COLO829 (cell line): Measurements from ENCODE around the gene TREM1.

Experiments
- DNase-seq: peaks from one replicate; pipeline ENCODE4 v3.0.0; 2012; ENCODE audit warnings: low spot score

TREM1 gene

DNA sequence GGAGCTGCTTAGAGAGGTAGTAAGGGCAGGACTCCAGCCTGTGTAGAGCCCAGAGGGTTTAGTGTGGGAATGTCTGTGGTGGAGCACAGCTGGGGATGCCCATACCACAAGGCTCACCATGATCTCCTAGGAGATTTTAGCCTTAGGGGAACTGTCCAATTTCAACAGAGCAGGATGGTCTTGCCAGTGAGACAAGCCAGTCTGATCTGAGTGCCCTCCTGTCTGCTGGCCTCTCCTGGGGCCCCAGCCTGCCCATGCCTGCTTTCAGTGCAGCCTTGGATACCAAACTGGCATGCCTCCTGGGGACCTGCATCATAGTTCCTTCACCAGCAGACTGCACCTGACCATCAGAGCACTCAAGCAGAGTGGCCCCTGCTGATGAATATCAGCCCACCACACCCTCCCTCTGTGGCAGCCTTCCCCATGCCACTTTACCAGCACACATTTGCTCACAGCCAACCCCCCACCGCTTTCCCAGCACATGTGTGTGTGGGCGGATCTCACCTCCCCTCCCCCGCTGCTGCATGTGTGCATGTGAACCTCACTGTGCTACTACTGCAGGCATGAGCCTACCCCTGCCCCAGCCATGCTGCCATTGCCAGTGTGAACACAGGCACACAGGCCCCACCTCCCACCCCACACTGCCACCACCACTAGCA is 7.9 kb upstream of the TREM1 start:
- DNase-seq, result no peak

DNA sequence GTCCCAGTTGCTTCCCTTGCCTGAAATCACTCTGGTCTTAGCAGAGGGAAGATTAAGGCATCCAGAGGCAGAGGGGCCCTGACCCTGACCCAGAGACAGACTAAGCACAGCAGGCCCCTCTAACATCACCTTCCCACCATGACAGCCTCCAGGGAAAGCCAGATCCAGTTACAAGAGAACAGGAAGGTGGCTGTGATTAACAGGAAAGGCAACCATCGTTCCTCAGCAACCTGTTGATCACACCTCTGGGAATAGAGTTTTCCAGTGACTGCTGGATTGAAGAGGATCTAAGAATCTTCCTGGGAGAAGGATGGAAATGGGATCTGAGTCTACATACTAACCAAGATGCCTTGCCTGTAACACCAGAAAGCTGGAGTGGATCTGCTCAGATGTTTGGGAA is 5.2 kb upstream of the TREM1 start:
- DNase-seq, result no peak

DNA sequence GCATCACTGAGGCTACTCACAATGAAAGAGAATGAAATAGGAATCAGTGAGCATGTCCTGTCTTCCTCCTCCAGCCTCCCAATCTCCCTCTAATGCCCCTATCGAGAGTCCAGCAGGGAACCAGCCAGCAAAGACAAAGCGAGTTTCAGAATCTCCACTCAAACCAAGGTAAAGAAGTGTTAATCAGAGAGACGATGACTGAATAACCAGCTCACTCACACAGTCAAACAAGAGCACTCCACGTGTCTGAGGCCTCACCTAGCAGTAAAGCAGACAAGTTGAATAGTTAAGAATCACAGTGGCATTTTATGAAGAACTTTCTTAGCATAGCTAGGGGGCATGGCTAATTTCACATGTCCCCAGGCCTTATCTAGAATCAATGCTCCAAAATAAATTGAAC is 3.3 kb upstream of the TREM1 start:
- DNase-seq, result no peak

DNA sequence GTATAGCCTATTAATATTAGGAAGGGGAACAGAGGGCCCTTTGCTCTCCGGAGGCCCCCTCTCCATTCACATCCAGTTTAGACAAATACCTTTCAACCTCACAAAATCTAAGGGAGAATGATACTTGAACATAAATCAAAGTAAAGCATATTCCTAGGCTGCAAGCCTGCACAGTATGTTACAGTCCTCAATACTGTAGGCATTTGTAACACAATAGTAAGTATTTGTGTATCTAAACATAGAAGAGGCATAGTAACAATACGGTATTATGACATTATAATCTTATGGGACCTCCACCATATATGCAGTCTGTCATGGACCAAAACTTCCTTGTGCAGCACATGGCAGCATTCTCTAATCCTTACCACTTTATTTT is 2.3 kb upstream of the TREM1 start:
- no peak for DNase-seq

DNA sequence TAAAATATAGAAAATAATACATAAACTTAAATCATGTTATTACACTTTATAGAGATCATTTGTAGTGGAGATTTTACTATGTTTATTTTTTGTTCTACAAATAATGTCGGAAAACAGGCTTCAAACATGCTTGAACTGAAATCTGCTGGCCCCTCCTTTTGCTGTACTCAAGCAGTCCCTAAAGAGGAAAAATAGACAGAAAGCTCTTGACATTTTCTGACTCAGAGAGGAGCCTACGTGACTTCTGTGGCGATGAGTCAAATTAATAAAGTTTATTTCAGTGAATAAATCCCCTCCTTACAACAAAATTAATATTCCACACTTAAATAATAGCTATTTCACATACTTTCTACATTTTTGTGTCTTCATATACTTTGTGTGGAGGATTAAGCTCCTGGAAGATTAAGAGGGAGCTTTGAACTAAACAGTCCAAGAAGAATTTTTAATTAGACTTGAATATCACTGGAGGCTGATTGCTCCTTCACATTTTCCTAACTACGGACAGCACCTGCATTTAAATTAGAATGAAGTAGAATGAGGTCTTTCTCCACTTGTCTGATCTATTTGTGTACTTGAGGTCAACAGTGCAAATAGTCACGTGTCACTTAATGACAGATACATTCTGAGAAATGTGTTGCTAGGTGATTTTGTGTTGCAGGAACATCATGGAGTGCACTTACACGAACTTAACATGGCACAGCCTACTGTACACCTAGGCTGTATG is 1.7 kb upstream of the TREM1 start:
- DNase-seq, result peak; percentile 40

DNA sequence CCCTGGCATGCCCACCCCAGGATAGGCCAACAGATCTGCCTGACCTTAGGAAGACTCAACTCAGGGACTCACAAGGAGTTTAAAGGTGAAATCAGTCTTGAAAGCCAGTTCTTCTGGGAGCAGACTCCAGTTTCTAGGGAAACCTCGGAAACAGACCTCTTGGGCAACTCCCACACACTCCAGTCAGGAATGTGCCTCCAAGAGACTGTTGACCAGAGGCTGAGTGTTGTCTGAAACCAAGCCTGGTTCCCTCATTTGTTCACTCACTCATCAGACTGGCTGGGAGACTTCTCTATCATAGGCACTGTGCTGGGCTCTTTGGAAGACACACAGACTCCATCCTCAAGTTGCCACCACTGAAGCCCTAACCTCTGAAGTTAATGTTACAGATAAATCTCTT is 1.8 kb downstream of the TREM1 start:
- DNase-seq, result no peak

DNA sequence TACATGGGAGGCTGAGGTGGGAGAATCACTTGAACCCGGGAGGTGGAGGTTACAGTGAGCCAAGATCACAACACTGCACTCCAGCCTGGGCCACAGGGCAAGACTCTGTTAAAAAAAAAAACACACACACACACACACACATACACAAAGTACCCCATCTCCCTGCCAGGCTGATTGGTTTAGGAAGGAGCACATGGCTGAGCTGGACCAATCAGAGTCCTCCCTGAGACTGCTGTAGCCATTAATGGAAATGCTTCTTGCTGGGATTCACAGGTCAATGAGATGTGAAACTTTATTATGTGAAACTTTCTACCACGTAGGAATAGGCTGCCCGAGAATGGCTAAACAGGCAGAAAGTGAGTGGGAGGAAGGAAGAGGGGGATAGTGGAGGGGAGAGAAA is 2.9 kb downstream of the TREM1 start:
- no peak for DNase-seq

DNA sequence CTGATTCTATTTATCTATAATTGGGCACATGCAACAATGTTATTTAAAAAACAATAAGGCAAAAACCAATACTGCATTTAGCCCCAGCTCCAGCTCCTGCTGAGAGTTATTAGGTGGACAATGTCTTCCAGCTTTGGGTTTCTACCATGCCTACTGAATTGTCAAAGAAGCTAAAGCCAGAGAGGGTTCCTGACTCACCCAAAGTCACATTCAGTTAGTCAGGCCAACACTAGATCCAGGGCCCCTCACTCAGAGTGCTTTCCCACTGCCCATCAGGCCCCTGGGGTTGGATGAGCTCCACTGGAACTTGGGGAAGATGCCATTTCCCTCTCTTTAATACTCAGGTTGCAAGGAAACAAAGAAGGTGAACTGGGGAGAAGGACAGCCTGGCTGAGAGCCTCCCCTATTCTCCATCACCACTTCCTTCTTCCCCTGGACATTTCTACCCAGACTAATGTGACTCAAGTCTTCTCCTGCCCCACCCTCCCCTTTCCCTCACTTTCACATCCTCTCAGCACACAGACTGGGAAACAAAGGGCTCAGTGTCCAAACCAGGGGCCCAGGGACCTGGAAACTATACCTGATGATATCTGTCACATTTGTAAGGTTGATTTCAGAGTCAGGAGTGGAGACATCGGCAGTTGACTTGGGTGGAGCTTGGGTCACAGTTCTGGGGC is 6.0 kb downstream of the TREM1 start:
- DNase-seq, result peak; percentile 1

DNA sequence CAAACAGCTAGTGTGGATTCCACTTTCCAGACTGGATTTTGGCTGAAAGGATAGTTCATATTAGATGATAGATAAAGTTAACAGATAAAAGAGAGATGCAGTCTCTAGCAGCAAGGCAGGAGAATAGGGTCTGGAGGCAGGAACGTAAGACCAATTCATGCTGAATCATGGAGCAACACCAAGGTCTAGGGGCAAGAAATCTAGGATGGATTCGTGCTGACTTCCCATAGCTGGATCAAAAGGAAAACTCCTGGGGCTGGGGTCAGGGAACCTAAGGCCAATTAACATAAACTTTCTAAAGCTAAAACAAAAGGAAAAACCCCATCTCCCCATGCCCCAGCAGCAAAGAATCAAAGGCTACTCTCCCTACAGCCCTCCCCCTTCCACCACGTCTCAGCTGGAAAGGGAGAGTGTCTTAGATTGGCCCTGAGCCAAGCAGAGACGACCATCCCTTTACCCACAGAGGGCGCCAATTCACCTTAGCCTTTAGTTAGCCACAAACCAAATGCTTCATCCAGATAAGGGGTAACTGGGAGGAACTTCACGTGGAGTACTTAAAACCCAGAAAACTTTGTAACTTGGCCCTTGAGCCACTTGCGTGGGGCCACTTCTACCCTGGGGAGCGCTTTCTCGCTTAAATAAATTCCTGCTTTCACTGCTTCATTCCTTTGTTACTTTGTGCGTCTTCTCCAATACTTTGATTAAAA is 7.6 kb downstream of the TREM1 start:
- peak; percentile 60 for DNase-seq

DNA sequence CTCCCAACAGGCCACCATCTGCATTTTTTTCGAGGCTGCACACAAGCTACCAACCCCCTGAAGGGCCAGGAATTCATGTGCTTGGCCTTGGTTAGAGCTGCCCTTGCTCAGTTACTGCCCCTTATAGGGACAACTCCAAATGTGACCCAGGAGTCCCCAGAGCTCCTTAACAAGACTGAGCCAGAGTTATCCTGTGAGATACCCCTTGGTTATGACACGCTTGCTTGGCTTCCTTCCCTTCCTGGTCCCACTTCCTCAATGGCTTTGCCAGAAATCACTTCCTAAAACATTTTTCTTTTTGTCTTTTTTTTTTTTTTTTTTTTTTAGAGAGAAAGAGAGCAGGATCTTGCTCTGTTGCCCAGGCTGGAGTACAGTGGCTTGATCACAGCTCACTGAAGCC is 8.9 kb downstream of the TREM1 start:
- DNase-seq, result peak; percentile 0

DNA sequence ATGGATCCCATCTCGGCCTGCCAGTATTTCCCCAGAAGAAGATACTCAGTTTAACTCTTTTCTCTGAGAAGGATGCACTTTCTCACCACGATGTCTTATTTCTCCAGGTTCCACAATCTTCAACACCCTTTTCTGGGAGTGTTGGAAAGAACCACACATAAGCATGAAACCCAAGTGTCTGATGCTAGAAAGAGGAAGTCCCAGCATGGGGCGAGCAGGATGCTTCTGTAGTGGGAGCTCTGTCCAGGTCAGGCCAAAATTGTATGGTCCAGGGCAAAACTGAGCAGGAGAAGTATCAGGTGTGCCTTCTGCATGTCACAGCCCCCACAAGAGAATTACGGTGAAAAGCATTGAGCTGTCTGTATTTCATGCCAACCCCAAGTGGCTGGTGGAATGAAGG is 11.0 kb downstream of the TREM1 start:
- DNase-seq, result no peak

DNA sequence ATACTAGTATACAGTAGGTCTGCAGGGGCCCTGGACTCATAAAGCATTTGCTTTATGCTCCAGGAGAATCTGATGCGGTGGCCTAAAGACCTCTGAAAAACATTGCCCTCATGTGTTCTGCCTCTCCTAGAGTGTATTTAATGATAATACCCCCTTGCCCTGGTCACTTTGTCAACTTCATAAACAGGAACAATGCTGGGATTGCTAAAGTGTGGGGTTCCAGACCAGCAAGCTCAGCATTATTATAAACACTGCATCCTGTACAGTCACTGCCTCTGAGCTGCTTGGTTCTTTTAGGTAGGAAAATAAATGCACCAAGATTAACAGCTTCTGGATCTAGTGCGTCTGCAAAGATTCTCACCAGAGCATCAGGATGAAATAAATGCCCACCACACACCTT is 12.2 kb downstream of the TREM1 start:
- no peak for DNase-seq

DNA sequence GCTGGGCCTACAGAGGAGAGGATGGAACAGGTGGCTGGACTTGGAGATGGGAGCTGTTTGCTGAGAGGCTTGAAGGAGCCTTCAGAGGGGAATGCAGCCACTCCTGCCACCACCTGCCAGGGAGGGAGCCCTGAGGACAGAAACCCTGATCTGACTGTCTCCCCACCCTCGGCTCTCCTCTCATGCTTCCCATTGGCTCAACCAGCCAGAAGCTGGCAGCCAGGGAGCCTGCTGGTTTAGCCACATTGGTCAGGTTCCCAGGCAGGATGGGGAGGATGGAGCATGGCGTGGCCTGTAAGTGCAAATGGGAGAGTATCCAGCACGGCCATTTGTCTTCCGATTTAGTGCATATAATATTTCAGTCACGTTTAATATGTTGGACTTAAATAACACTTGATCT is 12.8 kb downstream of the TREM1 start:
- DNase-seq, result no peak

DNA sequence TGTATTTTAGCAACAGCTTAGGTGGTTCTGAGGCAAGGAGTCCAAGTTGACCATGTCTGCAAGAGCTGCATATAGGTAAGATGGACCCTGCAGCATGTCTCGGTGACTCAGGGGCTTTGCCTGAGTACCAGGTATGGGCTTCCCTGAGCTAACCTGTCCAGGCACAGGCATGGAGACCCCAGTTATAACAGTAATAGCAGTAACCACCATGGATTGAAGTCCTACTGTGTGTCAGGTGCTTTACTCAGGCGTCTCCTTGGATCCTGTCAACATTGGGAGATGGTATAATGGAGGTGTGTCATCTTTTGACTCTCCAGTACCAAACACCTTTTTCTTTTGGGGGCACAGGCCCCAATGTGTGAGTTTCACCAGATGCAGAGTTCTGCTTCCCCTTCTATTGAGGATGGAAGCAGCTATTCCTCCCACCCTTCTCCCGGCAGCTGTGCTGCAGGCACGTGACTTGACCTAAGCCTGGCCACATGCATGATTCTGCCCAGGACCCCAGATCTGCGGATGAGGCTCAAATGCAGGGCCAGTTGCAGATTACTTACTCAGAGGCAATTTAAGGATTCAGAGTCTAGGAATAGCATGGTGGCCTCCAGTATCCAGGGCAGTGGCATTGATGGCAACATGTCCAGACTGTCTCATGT is 13.8 kb downstream of the TREM1 start:
- no peak for DNase-seq

DNA sequence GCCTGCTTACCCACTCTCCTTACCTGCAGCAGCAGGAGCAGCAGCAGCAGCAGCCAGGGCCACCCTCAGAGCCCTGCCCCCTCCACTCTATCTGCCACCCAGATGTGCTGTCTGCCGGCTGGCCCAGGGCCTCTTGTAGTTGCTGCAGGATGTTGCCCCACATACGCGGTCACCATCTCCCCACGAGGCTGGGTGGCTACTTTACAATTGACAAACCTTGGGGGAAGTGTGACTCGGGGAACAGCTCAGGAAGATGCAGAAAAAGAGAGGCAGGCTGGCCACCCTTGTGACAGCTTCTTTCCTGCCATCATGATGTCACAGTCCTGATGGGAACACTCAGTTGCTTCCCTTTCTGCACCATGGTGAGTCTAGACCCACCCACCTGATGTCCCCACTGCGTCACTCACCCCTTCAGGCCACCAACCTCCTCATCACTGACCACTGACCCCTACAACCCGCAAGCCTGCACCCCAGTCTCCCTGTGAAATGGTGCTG is 14.5 kb downstream of the TREM1 start:
- no peak for DNase-seq

DNA sequence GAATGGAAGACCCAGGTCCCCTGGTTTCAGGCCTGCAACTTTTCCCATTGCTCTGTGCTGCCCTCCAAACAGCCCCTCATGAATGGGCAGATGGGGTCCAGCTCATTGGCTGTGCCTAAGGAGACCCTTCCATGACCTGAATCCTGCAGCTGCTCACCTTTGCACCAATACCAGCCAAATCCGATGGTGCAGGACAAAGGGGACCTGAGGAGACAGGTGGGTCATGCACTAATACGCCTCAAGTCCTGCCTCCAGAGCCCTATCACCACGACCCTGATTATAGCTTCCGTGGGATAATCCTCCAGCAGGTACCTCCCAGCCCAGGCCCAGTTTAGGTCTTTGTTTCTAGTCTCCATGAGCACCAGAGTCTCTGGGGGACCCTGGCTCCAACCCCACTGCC is 16.8 kb downstream of the TREM1 start:
- no peak for DNase-seq

DNA sequence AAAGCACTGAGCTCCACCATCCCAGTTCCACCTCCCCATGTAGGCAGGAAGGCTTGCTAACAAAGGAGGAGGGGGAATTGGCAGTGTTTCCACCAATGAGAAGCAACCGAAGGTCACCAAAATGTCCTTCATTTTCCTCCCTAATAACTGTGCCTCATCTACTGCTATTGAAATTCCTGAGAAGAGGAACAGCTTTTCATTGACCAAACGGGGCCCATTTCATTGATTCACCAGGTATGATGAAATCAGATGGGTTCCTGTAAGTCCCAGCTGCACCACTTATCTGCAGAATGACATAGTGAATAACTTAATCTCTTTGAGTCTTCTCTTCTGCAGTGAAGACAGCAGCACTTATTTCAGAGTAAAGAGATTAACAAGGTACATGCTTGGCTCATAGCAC is 17.3 kb downstream of the TREM1 start:
- DNase-seq, result no peak

DNA sequence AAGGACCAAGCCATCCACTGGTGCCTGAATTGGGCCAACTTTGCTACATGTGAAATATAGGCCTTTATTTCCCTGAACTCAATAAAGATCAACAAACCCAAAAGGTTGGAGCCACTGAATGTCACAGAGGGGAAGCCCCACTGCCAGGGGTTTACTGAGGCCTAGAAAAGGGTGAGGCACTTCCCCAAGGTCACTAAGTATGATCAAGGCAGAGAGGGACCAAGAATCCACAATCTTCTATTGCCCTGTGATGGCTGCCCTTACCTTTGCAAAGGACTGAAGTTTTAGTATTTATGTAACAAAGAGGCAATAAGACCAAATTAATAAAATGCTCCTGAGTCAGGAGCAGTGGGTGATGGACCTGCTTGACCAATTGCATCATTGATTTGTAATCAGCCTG is 18.0 kb downstream of the TREM1 start:
- no peak for DNase-seq

DNA sequence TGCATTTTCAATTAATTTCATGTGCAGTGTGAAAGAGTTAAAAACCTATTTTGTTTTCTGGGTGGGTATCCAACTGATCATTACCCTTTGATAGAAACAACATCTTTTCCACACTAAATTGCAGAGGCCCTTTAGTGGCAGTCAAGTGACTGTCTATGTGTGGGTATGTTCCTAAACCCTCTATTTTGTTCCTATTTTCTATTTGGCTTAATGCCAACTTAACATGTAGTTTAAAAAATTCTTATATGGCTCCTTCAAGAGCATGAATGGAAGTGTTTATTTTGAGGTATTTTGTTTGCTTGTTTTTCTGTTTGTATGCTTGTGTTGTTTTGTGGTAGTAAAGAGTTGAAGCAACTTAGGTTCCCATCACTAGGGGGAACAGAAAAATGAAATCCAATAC is 19.9 kb downstream of the TREM1 start:
- no peak for DNase-seq

DNA sequence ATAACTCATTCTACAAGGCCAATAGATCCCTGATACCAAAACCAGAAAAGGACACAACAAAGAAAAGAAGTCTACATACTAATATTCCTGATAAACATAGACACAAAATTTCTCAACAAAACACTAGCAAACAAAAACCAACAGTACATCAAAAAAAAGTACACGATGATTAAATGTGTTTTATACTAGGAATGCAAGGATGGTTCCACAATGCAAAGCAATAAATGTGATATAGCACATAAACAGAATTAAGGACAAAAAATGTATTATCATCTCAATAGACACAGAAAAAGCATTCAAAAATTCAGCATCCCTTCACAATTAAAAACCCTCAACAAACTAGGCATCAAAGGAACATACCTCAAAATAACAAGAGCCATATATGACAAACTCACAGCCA is 23.2 kb downstream of the TREM1 start:
- no peak for DNase-seq

DNA sequence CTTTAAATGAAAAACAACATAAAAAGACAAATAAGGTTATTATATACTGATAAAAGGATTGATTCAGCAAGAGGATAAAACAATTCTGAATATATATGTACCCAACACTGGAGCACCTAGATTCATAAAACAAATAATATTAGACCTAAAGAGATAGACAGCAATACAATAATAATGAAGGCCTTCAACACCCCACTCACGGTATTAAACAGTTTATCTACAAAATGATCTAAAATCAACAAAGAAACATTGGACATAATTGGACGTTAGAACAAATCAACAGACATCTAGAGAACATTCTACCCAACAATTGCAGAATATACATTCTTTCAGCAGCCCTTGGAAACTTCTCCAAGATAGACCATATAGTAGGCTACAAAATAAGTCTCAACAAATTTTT is 24.1 kb downstream of the TREM1 start:
- DNase-seq, result no peak

DNA sequence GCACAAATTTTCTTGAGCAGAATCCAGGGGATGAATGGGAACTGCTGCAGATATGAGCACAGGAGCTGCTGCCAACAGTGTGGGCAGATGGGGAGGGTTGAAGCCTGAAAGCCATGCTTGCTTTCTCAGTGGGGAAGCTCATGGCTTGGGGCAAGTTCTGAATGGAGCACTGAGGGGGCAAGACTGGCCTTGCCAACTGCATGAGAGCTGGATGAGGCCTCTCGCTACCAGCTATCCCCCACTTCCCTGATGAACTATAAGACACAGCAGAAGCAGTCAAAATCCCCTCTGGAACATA is 28.3 kb downstream of the TREM1 start:
- no peak for DNase-seq
